ENCODE data around the gene FAF1.

DNA sequence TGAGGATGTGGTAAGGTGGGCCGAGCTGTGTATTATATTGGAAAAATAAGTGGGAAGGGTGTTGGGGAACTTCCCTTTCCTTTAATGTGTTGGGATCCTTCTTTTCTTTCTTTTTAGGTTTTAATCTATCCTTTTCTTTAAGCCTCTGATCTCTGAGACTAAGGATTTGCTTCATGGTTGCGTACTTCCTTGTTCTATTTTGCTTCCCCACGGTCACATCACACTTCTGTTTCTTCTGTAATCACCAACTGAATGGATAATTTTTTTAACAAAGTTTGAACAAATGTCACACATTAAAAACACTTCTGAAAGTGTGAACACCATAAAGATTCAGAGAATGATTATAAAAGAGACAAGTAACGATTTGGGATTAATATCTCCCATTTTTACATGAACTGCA is 554.3 kb downstream of the FAF1 start:
- TF ChIP-seq, protein P1, sequence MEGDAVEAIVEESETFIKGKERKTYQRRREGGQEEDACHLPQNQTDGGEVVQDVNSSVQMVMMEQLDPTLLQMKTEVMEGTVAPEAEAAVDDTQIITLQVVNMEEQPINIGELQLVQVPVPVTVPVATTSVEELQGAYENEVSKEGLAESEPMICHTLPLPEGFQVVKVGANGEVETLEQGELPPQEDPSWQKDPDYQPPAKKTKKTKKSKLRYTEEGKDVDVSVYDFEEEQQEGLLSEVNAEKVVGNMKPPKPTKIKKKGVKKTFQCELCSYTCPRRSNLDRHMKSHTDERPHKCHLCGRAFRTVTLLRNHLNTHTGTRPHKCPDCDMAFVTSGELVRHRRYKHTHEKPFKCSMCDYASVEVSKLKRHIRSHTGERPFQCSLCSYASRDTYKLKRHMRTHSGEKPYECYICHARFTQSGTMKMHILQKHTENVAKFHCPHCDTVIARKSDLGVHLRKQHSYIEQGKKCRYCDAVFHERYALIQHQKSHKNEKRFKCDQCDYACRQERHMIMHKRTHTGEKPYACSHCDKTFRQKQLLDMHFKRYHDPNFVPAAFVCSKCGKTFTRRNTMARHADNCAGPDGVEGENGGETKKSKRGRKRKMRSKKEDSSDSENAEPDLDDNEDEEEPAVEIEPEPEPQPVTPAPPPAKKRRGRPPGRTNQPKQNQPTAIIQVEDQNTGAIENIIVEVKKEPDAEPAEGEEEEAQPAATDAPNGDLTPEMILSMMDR (IDR thresholded peaks at IDR 0.05; ENCODE audit: low read depth, low read length), result no peak
- TF ChIP-seq EZH2phosphoT487 (IDR thresholded peaks at IDR 0.05; ENCODE audit: low read depth), result no peak

Data from OCI-LY3 (cell line).